ENCODE results near the gene MINK1. TPM values are rescaled to one million over a fixed set of nuclear protein-coding genes. Genes with fewer than 3 reads are reported as not detected.
A peak's percentile ranks its signal among the peaks of the same experiment; 100 is the strongest.

MINK1 gene
- total RNA-seq, 6 donors from 2014 or later, result 52.3 to 311 (median 136) TPM

DNA sequence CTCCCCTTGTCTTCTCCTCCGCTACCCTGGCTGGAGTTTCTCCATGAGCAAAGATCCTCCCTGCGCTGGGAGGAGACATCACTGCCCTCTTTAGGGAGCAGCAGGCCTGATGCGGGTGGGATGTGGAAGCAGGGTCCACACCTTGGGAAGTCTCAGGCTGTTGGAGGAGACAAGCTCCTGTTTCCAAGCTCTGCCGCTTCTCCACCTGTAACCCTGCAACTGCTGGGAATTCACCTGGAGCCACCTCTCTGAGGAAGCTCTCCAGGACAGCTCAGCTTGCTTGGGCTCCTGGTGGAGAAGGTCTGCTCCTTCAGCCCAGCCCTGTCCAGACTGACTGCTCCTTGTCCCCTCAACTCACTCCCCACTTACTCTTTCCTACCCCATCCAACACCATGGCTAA is 51.3 kb downstream of the MINK1 start:
- Histone ChIP-seq H3K36me3 (peaks cover 13 to 73% (median 54%) of the 10 kb centered on the region in 4 donors), H3K27me3 (no peaks in the 10 kb centered on the region), H3K27ac (no peak overlapping the region), H3K4me1 (peaks cover 0 to 3% (median 0%) of the 10 kb centered on the region in 4 donors), H3K9me3 (no peaks in the 10 kb centered on the region), H3K4me3 (no peak overlapping the region)
- ATAC-seq (ENCODE audit: low FRiP score in 2 of 2), result no peak
- 100% methylated on average over 4 of the region's 4 CpGs for WGBS, 2 donors
- DNase-seq, result no peak
- TF ChIP-seq EP300 (IDR thresholded peaks at IDR 0.05) (no peak), POLR2AphosphoS5 (IDR thresholded peaks at IDR 0.05) (no peak), POLR2A (IDR thresholded peaks at IDR 0.05) (no peak)
- TF ChIP-seq, protein P1, sequence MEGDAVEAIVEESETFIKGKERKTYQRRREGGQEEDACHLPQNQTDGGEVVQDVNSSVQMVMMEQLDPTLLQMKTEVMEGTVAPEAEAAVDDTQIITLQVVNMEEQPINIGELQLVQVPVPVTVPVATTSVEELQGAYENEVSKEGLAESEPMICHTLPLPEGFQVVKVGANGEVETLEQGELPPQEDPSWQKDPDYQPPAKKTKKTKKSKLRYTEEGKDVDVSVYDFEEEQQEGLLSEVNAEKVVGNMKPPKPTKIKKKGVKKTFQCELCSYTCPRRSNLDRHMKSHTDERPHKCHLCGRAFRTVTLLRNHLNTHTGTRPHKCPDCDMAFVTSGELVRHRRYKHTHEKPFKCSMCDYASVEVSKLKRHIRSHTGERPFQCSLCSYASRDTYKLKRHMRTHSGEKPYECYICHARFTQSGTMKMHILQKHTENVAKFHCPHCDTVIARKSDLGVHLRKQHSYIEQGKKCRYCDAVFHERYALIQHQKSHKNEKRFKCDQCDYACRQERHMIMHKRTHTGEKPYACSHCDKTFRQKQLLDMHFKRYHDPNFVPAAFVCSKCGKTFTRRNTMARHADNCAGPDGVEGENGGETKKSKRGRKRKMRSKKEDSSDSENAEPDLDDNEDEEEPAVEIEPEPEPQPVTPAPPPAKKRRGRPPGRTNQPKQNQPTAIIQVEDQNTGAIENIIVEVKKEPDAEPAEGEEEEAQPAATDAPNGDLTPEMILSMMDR (IDR thresholded peaks at IDR 0.05), result no peak

DNA sequence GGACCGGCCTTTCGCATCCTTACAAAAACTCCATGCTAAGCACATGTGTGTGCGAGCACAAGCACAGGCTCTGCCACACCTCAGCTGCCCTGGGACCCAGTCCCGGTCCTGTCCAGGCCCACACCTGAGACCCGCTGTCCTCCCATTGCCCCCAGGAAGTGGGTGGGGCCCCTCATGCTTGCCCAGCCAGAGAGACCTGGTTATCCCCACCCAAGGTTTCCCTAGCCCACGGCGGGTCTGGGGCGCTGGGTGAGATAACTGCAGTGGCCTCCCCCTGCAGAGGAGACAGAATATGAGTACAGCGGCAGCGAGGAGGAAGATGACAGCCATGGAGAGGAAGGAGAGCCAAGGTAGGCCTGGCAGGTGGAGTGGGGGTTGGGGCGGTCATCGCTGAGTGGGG is 53.7 kb downstream of the MINK1 start:
- 96 to 99% methylated on average over 11 of the region's 12 CpGs for WGBS, 2 donors
- Histone ChIP-seq H3K4me1 (peaks cover 0 to 2% (median 0%) of the 10 kb centered on the region in 4 donors), H3K27me3 (no peaks in the 10 kb centered on the region), H3K9me3 (no peaks in the 10 kb centered on the region), H3K27ac (no peak overlapping the region), H3K36me3 (peaks cover 24 to 80% (median 69%) of the 10 kb centered on the region in 4 donors), H3K4me3 (no peak overlapping the region)
- ATAC-seq (ENCODE audit: low FRiP score in 2 of 2), result no peak
- DNase-seq, result no peak
- no peak for TF ChIP-seq EP300 (IDR thresholded peaks at IDR 0.05)
- TF ChIP-seq POLR2A (IDR thresholded peaks at IDR 0.05), result no peak
- no peak for TF ChIP-seq POLR2AphosphoS5 (IDR thresholded peaks at IDR 0.05)
- TF ChIP-seq, protein P1 (IDR thresholded peaks at IDR 0.05), result no peak

DNA sequence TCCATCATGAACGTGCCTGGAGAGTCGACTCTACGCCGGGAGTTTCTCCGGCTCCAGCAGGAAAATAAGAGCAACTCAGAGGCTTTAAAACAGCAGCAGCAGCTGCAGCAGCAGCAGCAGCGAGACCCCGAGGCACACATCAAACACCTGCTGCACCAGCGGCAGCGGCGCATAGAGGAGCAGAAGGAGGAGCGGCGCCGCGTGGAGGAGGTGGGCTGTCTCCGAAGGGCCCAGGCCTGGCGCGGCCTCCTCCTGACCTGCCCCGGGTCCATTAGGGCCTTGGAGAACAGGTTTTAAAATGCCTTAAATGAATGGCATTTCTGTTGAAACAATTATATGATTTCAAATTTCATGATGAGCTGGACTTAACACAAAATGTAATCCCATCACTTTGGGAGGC is 54.4 kb downstream of the MINK1 start:
- Histone ChIP-seq H3K36me3 (peaks cover 27 to 83% (median 76%) of the 10 kb centered on the region in 4 donors), H3K9me3 (no peaks in the 10 kb centered on the region), H3K4me3 (no peak overlapping the region), H3K4me1 (no peaks in the 10 kb centered on the region), H3K27ac (no peak overlapping the region), H3K27me3 (no peaks in the 10 kb centered on the region)
- DNase-seq, result peak in 1 of 2 donors; percentile 76
- ATAC-seq (ENCODE audit: low FRiP score in 2 of 2), result no peak
- WGBS, 2 donors, result 94 to 95% methylated on average over 15 to 18 of the region's 18 CpGs
- TF ChIP-seq, protein P1 (IDR thresholded peaks at IDR 0.05), result no peak
- no peak for TF ChIP-seq POLR2AphosphoS5 (IDR thresholded peaks at IDR 0.05)
- TF ChIP-seq POLR2A (IDR thresholded peaks at IDR 0.05), result no peak

DNA sequence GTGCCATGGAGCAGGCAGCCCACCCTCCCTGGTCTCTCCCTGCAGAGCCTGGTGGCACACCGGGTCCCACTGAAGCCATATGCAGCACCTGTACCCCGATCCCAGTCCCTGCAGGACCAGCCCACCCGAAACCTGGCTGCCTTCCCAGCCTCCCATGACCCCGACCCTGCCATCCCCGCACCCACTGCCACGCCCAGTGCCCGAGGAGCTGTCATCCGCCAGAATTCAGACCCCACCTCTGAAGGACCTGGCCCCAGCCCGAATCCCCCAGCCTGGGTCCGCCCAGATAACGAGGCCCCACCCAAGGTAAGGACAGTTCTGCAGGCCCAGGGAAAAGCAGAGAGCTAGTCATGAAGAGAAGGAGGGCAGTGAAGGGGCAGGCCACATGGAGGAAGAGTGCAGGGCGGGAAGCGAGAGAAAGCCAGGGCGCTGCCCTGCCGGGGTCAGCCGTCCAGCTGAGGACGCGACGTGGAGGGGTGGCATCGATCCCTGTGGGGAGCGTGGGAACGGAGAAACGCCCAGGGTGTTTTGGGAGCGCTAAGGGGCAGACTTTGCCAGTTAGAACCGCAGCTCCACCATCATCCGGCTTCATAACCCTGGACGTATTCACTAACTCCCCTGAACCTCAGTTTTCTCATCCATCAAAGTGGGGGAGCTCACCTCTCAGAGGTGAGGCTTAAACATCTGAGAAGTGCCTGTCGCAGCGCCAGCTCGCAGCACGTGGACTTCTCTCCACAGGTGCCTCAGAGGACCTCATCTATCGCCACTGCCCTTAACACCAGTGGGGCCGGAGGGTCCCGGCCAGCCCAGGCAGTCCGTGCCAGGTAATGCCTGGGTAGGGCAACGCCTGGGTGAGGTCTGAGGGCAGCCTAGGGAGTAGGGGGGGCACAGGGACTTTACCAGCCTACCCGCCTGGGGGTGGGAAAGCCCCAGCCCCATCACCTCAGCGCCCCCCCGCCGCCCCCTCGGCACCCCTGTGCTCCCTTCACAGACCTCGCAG is 58.6 kb downstream of the MINK1 start:
- 92 to 93% methylated on average over 29 to 36 of the region's 42 CpGs for WGBS, 2 donors
- DNase-seq (peak in 1 of 2 donors; percentile 69), ATAC-seq (ENCODE audit: low FRiP score in 2 of 2) (no peak)
- peaks cover 27 to 96% (median 90%) of the 10 kb centered on the region in 4 donors for H3K36me3 ChIP-seq
- H3K4me1 ChIP-seq, result no peaks in the 10 kb centered on the region
- H3K4me3 ChIP-seq, result no peak overlapping the region
- TF ChIP-seq POLR2AphosphoS5 (IDR thresholded peaks at IDR 0.05) (no peak), POLR2A (IDR thresholded peaks at IDR 0.05) (no peak), EP300 (IDR thresholded peaks at IDR 0.05) (no peak)
- TF ChIP-seq, protein P1 (IDR thresholded peaks at IDR 0.05), result no peak
- H3K27me3 ChIP-seq, result no peaks in the 10 kb centered on the region
- H3K27ac ChIP-seq, result no peak overlapping the region
- H3K9me3 ChIP-seq, result no peaks in the 10 kb centered on the region
